ENCODE results near the gene GPRIN3. TPM values are rescaled to one million over a fixed set of nuclear protein-coding genes. Genes with fewer than 3 reads are reported as not detected.

Gene GPRIN3
- 6.1 TPM for total RNA-seq

DNA sequence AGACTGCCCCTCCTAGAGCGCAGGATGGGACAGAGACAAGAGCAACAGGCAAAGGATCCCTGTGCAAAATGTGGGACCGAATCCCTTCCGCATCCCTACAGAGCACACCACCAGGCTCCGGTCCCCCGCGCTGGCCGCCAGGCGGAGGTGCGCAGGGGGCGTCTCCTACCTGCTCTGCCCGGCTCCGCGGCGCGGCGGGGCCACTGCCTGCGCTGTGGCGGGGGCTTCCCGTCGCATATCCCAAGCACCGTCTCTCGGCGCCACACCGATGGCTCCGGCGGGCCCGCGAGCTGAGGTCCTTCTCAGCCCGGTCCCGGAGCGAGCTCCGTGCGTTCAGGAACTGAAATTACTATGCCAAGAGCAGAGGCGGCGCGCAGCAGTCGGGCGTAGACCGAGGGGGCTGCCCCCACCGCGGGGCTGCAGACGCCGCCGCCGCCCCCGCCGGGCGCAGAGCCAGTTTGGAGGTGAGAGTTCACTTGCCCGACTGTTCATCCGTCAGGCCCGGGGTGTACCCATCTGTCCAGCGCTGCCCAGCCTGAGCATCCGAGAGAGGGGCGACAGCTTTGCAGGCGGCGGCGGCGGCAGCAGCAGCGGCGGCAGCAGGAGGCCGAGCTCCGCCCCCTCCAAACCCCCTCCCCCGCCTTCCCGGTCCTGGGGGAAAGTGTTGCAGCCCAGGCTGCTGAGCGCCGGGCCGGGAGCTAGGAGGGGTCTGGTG, at the start of gene GPRIN3:
GPRIN3 (minus strand) TSS at position 355 of the 715 bp plus-strand sequence. CDS start 57,690 bp downstream, outside the sequence.
- Histone ChIP-seq H3K27ac (peak within 1 kb of the TSS; percentile 78), H3K36me3 (no peaks in the 10 kb centered on the region), H3K4me3 (peak within 1 kb of the TSS; percentile 64 to 81), H3K9me3 (no peaks in the 10 kb centered on the region), H3K27me3 (no peaks in the 10 kb centered on the region), H3K4me1 (peaks cover 17% of the 10 kb centered on the region)
- no peak for DNase-seq (ENCODE audit: extremely low spot score in 2 of 2)
- intact Hi-C loops (cut with DNase I): no loop called here
- TF ChIP-seq, protein P1, sequence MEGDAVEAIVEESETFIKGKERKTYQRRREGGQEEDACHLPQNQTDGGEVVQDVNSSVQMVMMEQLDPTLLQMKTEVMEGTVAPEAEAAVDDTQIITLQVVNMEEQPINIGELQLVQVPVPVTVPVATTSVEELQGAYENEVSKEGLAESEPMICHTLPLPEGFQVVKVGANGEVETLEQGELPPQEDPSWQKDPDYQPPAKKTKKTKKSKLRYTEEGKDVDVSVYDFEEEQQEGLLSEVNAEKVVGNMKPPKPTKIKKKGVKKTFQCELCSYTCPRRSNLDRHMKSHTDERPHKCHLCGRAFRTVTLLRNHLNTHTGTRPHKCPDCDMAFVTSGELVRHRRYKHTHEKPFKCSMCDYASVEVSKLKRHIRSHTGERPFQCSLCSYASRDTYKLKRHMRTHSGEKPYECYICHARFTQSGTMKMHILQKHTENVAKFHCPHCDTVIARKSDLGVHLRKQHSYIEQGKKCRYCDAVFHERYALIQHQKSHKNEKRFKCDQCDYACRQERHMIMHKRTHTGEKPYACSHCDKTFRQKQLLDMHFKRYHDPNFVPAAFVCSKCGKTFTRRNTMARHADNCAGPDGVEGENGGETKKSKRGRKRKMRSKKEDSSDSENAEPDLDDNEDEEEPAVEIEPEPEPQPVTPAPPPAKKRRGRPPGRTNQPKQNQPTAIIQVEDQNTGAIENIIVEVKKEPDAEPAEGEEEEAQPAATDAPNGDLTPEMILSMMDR (IDR thresholded peaks at IDR 0.05): no peak
- TF ChIP-seq POLR2AphosphoS5 (IDR thresholded peaks at IDR 0.05; ENCODE audit: insufficient read depth in 1 of 2, low read depth in 1 of 2) (peak in 1 of 2 donors; percentile 38), POLR2A (IDR thresholded peaks at IDR 0.05) (no peak)

DNA sequence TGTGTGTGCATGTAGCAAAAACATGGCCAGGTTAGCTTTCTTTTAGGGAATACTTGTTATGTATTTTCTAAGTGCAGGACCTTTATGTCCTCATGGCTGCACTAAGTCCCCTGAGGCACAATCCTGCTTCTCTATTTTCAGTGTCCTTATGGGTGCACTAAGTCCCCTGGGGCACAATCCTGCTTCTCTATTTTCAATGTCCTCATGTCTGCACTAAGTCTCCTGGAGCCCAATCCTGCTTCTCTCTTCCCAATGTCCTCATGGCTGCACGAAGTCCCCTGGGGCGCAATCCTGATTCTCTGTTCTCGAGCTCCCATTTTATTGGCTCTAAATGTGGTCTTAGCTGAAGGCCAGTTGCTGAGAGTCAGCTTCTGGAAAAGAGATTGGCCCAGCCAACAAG, 49.7 kb upstream of the GPRIN3 start:
- no peak for DNase-seq (ENCODE audit: extremely low spot score in 2 of 2)
- Histone ChIP-seq H3K27ac (no peak overlapping the region), H3K27me3 (no peaks in the 10 kb centered on the region), H3K9me3 (no peaks in the 10 kb centered on the region), H3K36me3 (no peaks in the 10 kb centered on the region), H3K4me1 (no peaks in the 10 kb centered on the region), H3K4me3 (no peak overlapping the region)
- TF ChIP-seq POLR2AphosphoS5 (IDR thresholded peaks at IDR 0.05; ENCODE audit: insufficient read depth in 1 of 2, low read depth in 1 of 2): no peak
- TF ChIP-seq, protein P1 (IDR thresholded peaks at IDR 0.05): no peak
- TF ChIP-seq POLR2A (IDR thresholded peaks at IDR 0.05): no peak
- intact Hi-C loops (cut with DNase I): no loop called here

DNA sequence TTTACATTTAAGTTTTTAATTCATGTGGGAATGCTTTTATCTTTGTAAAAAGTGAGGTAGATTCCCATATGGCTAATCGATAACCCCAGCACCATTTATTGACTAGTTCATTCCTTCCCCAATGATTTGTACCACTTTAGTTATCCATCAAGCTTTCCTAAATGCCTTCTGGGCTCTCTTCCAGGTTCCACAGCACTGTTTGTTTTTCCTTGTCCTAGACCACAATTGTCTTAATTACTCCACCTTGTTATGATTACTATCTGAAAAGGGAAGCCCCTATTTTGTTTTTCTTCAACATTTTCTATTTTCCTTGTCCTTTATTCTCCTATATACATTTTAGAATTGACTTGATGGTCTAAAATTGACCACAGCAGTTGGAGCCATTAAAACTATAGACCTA, 48.5 kb upstream of the GPRIN3 start:
- DNase-seq (ENCODE audit: extremely low spot score in 2 of 2): no peak
- Histone ChIP-seq H3K4me3 (no peak overlapping the region), H3K9me3 (no peaks in the 10 kb centered on the region), H3K27ac (no peak overlapping the region), H3K27me3 (no peaks in the 10 kb centered on the region), H3K4me1 (no peaks in the 10 kb centered on the region), H3K36me3 (no peaks in the 10 kb centered on the region)
- intact Hi-C loops (cut with DNase I): no loop called here
- TF ChIP-seq POLR2AphosphoS5 (IDR thresholded peaks at IDR 0.05; ENCODE audit: insufficient read depth in 1 of 2, low read depth in 1 of 2) (no peak), POLR2A (IDR thresholded peaks at IDR 0.05) (no peak)

DNA sequence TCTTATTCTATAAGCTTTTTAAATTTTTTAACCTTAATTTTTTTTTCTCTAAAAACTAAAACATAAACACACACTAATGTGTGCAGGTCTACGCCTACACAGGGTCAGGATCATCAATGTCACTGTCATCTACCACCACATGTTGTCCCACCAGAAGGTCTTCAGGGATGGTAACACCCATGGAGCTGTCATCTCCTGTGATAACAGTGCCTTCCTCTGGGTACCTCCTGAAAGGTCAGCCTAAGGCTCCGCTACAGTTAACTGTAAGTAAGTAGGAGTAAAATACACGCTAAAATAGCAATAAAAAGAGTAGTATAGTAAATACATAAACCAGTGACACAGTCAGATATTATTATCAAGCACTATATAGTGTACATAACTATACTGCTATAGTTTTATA, 45.9 kb upstream of the GPRIN3 start:
- intact Hi-C loops (cut with DNase I): no loop called here
- TF ChIP-seq POLR2AphosphoS5 (IDR thresholded peaks at IDR 0.05; ENCODE audit: insufficient read depth in 1 of 2, low read depth in 1 of 2) (no peak), POLR2A (IDR thresholded peaks at IDR 0.05) (no peak)
- TF ChIP-seq, protein P1 (IDR thresholded peaks at IDR 0.05): no peak

DNA sequence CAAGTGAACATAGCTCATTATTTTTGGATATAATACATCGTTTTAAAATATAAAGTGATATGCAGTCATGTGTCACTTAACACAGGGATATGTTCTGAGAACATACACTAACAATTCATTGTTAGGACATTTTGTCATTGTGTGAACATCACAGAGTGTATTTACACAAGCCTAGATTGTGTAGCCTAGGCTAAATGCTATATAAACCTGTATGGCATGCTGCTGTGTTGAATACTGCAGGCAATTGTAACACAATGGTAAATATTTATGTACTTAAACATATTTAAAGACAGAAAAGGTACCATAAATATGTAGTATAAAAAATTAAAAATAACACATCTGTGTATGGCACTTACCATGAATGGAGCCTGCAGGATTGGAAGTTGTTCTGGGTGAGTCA, 44.9 kb upstream of the GPRIN3 start:
- no peaks in the 10 kb centered on the region for H3K4me1 ChIP-seq
- DNase-seq (ENCODE audit: extremely low spot score in 2 of 2): no peak
- H3K27me3 ChIP-seq: no peaks in the 10 kb centered on the region
- H3K27ac ChIP-seq: no peak overlapping the region
- no peak overlapping the region for H3K4me3 ChIP-seq
- H3K36me3 ChIP-seq: no peaks in the 10 kb centered on the region
- TF ChIP-seq POLR2AphosphoS5 (IDR thresholded peaks at IDR 0.05; ENCODE audit: insufficient read depth in 1 of 2, low read depth in 1 of 2) (no peak), POLR2A (IDR thresholded peaks at IDR 0.05) (no peak)
- TF ChIP-seq, protein P1 (IDR thresholded peaks at IDR 0.05): no peak
- intact Hi-C loops (cut with DNase I): no loop called here
- peaks cover 3% of the 10 kb centered on the region for H3K9me3 ChIP-seq

More for the DNA sequence above, 45.9 kb upstream of the GPRIN3 start:
- Histone ChIP-seq H3K36me3 (no peaks in the 10 kb centered on the region), H3K4me3 (no peak overlapping the region), H3K4me1 (no peaks in the 10 kb centered on the region), H3K27ac (no peak overlapping the region), H3K27me3 (no peaks in the 10 kb centered on the region), H3K9me3 (no peaks in the 10 kb centered on the region)
- no peak for DNase-seq (ENCODE audit: extremely low spot score in 2 of 2)

Data from vagina (tissue), 2 donors.